Astrocyte of the spinal cord (primary cell): ENCODE measurements around the gene PGP.

Experiments
- DNase-seq: peaks from one replicate; pipeline ENCODE4 v3.0.0; 2011; ENCODE audit warnings: low read depth, low spot score
- H3K4me3 ChIP-seq: 2 replicates; pipeline ENCODE4 v1.5.1; 2011; ENCODE audit warnings: low read depth, mild to moderate bottlenecking, low read length, moderate library complexity
- CTCF ChIP-seq: IDR thresholded peaks from 2 replicates; pipeline ENCODE4 v1.5.1; 2012; ENCODE audit warnings: low read depth, mild to moderate bottlenecking, low read length, inconsistent platforms
- in situ Hi-C: cut with HindIII; loops from 2 replicates; pipeline ENCODE4 v1.10.0; 2017; ENCODE audit warnings: low sequenced_read_pairs

PGP gene

DNA sequence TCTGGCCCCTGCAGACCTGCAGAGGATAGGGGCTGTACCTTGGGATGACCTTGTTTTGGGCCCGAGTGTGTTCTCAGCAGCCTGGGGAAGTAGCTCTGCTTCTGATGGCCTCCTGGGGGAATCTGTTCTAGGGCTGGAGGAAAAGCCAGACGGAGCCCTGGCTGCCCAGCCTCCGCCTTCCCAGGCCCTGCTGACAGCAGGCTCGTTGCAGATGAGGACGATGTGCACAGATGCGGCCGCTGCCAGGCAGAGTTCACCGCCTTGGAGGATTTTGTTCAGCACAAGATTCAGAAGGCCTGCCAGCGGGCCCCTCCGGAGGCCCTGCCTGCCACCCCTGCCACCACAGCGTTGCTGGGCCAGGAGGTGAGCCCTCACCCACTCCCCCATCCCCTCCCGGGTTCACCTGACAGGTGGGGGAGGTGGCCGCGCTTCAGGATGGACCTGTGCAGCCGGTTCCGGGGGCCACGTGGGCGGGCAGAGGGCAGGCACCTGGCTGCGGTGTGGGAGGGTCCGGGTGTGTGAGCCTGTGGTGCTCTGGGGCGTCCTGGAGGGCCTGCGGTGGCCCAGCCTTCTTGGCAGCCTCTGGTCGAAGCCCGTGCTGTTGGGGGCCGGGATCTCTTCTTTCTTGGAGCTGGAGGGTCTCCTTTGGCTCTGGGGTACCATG, 13.7 kb upstream of the PGP start:
- no peak overlapping the region for H3K4me3 ChIP-seq
- in situ Hi-C loops: no loop called here
- no peak for TF ChIP-seq CTCF
- DNase-seq: no peak

- TF ChIP-seq CTCF: no peak
- no peak for DNase-seq
- in situ Hi-C loops: no loop called here
- no peak overlapping the region for H3K4me3 ChIP-seq
These were observed 12.3 kb upstream of the PGP start for GRCh38 chr16:2226918-2227317.

DNA sequence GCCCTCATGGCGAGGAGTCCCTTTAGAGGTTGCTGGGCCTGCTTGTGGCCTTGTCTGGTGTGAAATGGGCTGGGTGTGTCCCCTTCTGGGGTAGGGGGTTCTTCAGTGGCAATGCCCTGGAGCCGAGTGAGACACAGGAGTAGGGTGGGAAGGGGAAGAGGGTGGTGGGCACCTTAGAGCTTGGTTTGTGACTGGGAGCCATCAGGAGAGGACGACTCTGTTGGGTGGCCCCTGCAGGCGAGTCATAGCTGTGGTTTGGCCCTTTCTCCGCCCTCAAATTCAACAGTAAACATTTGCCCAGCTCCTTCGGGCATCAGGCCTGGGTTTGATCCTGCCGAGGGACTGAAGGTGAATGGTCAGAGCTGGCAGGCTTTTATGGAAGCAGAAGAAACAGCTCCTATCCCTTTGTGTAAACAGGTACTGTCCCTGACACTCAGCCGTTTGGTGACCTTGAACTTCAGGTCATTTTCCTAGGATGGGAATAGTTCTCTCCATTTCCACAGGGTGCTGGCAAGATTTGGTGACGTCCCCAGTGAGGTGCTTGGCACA, 11.7 kb upstream of the PGP start:
- in situ Hi-C loops: no loop called here
- no peak overlapping the region for H3K4me3 ChIP-seq

DNA sequence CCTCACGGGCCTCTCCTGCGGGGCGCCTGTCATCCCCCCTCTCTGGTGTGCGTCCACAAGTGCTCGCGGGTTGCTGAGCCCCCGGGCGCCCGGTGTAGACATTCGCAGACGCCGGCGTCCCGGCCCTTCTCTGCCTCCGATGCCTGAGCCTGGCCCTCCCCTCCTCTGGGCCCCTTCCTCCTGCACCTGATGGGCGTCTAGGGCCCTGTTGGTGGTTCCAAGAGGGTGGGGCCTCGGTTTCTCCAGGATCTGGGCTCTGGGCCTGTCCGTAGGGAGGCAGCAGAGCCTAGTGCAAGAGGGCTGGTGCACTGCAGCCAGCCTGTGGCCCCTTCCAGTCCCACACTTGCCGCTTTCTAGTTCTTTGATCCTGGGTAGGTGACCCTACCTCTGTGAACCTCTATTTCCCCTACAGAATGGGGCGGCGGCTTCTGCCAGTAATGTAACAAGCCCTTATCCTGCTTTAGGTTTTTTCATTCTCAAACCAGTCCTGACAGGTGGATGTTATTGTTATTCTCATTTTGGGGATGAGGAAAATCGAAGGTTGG, 9.4 kb upstream of the PGP start:
- peak; percentile 45 for DNase-seq
- H3K4me3 ChIP-seq: peak overlapping the region; percentile 90
- in situ Hi-C loops: no loop called here
- peak; percentile 42 for TF ChIP-seq CTCF

More for the DNA sequence above, 11.7 kb upstream of the PGP start:
- TF ChIP-seq CTCF: no peak
- no peak for DNase-seq

GRCh38 chr16:2223221-2223941, 8.7 kb upstream of the PGP start, which contains the start of gene E4F1:
E4F1 (plus strand) TSS chr16:2223591; CDS start chr16:2223614, 23 bp downstream.
- peak within 1 kb of the TSS; percentile 90 for H3K4me3 ChIP-seq
- peak; percentile 100 for DNase-seq
- in situ Hi-C loops: no loop called here
- TF ChIP-seq CTCF: no peak

GRCh38 chr16:2216330-2216729, 1.7 kb upstream of the PGP start:
- in situ Hi-C loops: no loop called here
- no peak for DNase-seq
- TF ChIP-seq CTCF: no peak
- H3K4me3 ChIP-seq: no peak overlapping the region
